Neural cell (in vitro differentiated cells): ENCODE measurements around the gene SUSD3. TPM values are rescaled to one million over a fixed set of nuclear protein-coding genes. Genes with fewer than 3 reads are reported as not detected.

Experiments used
- H2AFZ ChIP-seq: fragments of 200-600, 300-800 bp; sonication (generic), shearing (Covaris generic); 2 replicates; pipeline ENCODE4 v1.6.0; 2014; ENCODE audit warnings: low read depth, mild to moderate bottlenecking, antibody characterized with exemption, low read length, moderate library complexity
- H3F3A ChIP-seq: fragments of 200-600 bp; shearing (Covaris generic); 2 replicates; pipeline ENCODE4 v1.6.1; 2016; ENCODE audit warnings: mild to moderate bottlenecking, moderate library complexity, mixed read lengths, antibody characterized with exemption, low read length; ENCODE audit not compliant: insufficient read depth, poor library complexity, severe bottlenecking
- H3K27ac ChIP-seq: fragments of 200-600, 300-800 bp; sonication (generic), shearing (Covaris generic); 2 replicates; pipeline ENCODE4 v1.5.1; 2014; ENCODE audit warnings: mild to moderate bottlenecking, low read length, moderate library complexity
- H3K27me3 ChIP-seq: fragments of 300-800, 200-600 bp; sonication (generic), shearing (Covaris generic); 2 replicates; pipeline ENCODE4 v1.6.0; 2014; ENCODE audit warnings: mild to moderate bottlenecking, low read depth, low read length, moderate library complexity; ENCODE audit not compliant: insufficient read depth
- H3K36me3 ChIP-seq: fragments of 300-800, 200-600 bp; sonication (generic), shearing (Covaris generic); 2 replicates; pipeline ENCODE4 v1.5.1; 2014; ENCODE audit warnings: mild to moderate bottlenecking, antibody characterized with exemption, low read length, moderate library complexity; ENCODE audit not compliant: insufficient read depth
- H3K4me2 ChIP-seq: fragments of 300-800, 200-600 bp; sonication (generic), shearing (Covaris generic); 2 replicates; pipeline ENCODE4 v1.6.0; 2014; ENCODE audit warnings: mild to moderate bottlenecking, low read length
- H3K4me3 ChIP-seq: fragments of 300-800, 200-600 bp; sonication (generic), shearing (Covaris generic); 2 replicates; pipeline ENCODE4 v1.5.1; 2014; ENCODE audit warnings: mild to moderate bottlenecking, low read length, moderate library complexity
- H3K79me2 ChIP-seq: fragments of 200-600 bp; shearing (Covaris generic); replicated peaks from 2 replicates; pipeline ENCODE4 v1.6.0; 2014; ENCODE audit warnings: mild to moderate bottlenecking, low read length, moderate library complexity; ENCODE audit not compliant: insufficient read depth
- H3K9ac ChIP-seq: fragments of 300-800, 200-600 bp; sonication (generic), shearing (Covaris generic); 2 replicates; pipeline ENCODE4 v1.6.1; 2016; ENCODE audit warnings: mild to moderate bottlenecking, low read length, mixed read lengths
- H3K9me2 ChIP-seq: fragments of 200-600 bp; shearing (Covaris generic); 2 replicates; pipeline ENCODE4 v1.6.1; 2016; ENCODE audit warnings: mild to moderate bottlenecking, low read length, mixed read lengths; ENCODE audit not compliant: insufficient read depth
- H3K9me3 ChIP-seq: fragments of 200-600, 300-800 bp; sonication (generic), shearing (Covaris generic); 2 replicates; pipeline ENCODE4 v1.6.1; 2016; ENCODE audit warnings: mild to moderate bottlenecking, mixed run types, low read length, moderate library complexity, mixed read lengths
- H4K20me1 ChIP-seq: fragments of 200-600 bp; shearing (Covaris generic); 2 replicates; pipeline ENCODE4 v1.6.1; 2016; ENCODE audit warnings: mild to moderate bottlenecking, mixed run types; ENCODE audit not compliant: insufficient read depth
- EP300 ChIP-seq: fragments of 450-650 bp; conservative IDR thresholded peaks from 2 replicates; pipeline ENCODE4 v1.6.1; 2014; ENCODE audit warnings: antibody characterized with exemption, mild to moderate bottlenecking, moderate library complexity; ENCODE audit not compliant: poor library complexity, severe bottlenecking
- EZH2 ChIP-seq: fragments of 200-600, 300-800 bp; shearing (Covaris generic), sonication (generic); IDR thresholded peaks from 2 replicates; pipeline ENCODE4 v1.6.1; 2014; ENCODE audit warnings: antibody characterized with exemption, low read length, borderline replicate concordance, mild to moderate bottlenecking; ENCODE audit not compliant: insufficient read depth, poor library complexity, severe bottlenecking
- MXI1 ChIP-seq: fragments of 450-650 bp; conservative IDR thresholded peaks from 2 replicates; pipeline ENCODE4 v1.6.1; 2014; ENCODE audit warnings: antibody characterized with exemption, mild to moderate bottlenecking; ENCODE audit not compliant: poor library complexity, severe bottlenecking
- POLR2AphosphoS5 ChIP-seq: IDR thresholded peaks from 2 replicates; pipeline ENCODE4 v1.6.1; 2012
- RAD21 ChIP-seq: fragments of 450-650 bp; conservative IDR thresholded peaks from 2 replicates; pipeline ENCODE4 v1.6.1; 2014; ENCODE audit warnings: antibody characterized with exemption, mild to moderate bottlenecking, moderate library complexity
- SMC3 ChIP-seq: fragments of 450-650 bp; conservative IDR thresholded peaks from 2 replicates; pipeline ENCODE4 v1.6.1; 2014; ENCODE audit warnings: antibody characterized with exemption, mild to moderate bottlenecking, moderate library complexity; ENCODE audit not compliant: poor library complexity
- TAF1 ChIP-seq: IDR thresholded peaks from 2 replicates; pipeline ENCODE4 v1.6.1; 2012; ENCODE audit warnings: low read depth
- polyA plus RNA-seq: library from polyadenylated mRNA; depleted of rRNA; stranded (reverse); fragments of >200 nt; gene quantifications from 2 replicates; pipeline ENCODE4 v1.2.3, GENCODE V29; 2014
- TF ChIP-seq, protein P1 (sequence below): fragments of 450-650 bp; IDR thresholded peaks from 2 replicates; pipeline ENCODE4 v1.5.1; 2014; ENCODE audit warnings: antibody characterized with exemption, mild to moderate bottlenecking, moderate library complexity; ENCODE audit not compliant: poor library complexity, severe bottlenecking
- TF ChIP-seq, protein P2 (sequence below): IDR thresholded peaks from 2 replicates; pipeline ENCODE4 v1.6.1; 2012; ENCODE audit warnings: borderline replicate concordance

Gene SUSD3
- polyA plus RNA-seq, 1 donor from 2014 or later = not detected

DNA sequence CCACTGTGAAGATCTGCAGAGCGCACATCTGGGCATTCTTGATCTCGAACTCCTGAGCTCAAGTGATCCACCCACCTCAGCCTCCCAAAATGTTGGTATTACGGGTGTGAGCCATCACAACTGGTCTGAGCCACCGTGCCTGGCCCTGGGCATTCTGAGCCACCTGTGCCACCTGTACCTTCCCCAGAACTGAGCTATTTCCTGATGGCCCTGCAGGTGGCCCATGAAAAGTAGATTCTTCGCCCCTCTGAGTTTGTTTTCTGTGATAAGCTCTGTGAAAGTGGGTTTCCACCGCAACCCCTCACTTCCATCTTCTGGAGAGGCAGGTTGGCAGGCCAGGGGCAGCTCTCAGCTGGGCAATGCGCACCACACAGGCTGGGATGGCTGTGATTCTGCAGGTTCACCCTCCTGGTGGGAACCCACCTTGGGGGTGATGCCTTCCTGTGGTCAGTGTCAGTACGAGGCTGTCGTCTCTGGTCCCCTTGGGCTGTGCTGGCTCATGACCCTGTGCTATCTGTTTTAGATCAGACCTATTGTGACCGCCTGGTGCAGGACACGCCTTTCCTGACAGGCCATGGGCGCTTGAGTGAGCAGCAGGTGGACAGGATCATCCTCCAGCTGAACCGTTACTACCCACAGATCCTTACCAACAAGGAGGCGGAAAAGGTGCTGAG, 48.8 kb downstream of the SUSD3 start:
- H3K9me3 ChIP-seq = no peaks in the 10 kb centered on the region
- TF ChIP-seq, protein P1, sequence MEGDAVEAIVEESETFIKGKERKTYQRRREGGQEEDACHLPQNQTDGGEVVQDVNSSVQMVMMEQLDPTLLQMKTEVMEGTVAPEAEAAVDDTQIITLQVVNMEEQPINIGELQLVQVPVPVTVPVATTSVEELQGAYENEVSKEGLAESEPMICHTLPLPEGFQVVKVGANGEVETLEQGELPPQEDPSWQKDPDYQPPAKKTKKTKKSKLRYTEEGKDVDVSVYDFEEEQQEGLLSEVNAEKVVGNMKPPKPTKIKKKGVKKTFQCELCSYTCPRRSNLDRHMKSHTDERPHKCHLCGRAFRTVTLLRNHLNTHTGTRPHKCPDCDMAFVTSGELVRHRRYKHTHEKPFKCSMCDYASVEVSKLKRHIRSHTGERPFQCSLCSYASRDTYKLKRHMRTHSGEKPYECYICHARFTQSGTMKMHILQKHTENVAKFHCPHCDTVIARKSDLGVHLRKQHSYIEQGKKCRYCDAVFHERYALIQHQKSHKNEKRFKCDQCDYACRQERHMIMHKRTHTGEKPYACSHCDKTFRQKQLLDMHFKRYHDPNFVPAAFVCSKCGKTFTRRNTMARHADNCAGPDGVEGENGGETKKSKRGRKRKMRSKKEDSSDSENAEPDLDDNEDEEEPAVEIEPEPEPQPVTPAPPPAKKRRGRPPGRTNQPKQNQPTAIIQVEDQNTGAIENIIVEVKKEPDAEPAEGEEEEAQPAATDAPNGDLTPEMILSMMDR = no peak
- TF ChIP-seq SMC3 (no peak), EZH2 (no peak), EP300 (no peak), TAF1 (no peak), RAD21 (no peak), MXI1 (no peak), POLR2AphosphoS5 (no peak)
- TF ChIP-seq, protein P2, sequence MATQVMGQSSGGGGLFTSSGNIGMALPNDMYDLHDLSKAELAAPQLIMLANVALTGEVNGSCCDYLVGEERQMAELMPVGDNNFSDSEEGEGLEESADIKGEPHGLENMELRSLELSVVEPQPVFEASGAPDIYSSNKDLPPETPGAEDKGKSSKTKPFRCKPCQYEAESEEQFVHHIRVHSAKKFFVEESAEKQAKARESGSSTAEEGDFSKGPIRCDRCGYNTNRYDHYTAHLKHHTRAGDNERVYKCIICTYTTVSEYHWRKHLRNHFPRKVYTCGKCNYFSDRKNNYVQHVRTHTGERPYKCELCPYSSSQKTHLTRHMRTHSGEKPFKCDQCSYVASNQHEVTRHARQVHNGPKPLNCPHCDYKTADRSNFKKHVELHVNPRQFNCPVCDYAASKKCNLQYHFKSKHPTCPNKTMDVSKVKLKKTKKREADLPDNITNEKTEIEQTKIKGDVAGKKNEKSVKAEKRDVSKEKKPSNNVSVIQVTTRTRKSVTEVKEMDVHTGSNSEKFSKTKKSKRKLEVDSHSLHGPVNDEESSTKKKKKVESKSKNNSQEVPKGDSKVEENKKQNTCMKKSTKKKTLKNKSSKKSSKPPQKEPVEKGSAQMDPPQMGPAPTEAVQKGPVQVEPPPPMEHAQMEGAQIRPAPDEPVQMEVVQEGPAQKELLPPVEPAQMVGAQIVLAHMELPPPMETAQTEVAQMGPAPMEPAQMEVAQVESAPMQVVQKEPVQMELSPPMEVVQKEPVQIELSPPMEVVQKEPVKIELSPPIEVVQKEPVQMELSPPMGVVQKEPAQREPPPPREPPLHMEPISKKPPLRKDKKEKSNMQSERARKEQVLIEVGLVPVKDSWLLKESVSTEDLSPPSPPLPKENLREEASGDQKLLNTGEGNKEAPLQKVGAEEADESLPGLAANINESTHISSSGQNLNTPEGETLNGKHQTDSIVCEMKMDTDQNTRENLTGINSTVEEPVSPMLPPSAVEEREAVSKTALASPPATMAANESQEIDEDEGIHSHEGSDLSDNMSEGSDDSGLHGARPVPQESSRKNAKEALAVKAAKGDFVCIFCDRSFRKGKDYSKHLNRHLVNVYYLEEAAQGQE = no peak

DNA sequence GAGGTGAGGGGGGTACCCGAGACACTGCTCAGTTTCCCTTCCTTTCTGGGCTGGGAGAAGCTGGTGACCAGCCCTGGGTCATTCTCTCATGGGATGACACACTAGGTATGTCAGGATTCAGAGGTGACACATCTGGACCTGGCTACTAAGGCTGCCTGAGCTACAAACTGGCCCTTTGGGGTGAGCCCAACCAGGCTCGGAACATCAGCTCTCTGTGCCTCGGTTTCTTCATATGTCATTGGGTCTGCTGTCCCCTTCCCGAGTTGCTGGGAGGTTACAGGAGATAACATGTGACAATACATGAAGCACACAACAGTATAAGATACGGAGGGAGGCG, 49.3 kb downstream of the SUSD3 start:
- Histone ChIP-seq H3K27me3 (no peaks in the 10 kb centered on the region), H3K4me2 (no peak overlapping the region), H3K9me3 (no peaks in the 10 kb centered on the region), H3K9me2 (no peaks in the 10 kb centered on the region), H4K20me1 (no peaks in the 10 kb centered on the region), H3K79me2 (no peaks in the 10 kb centered on the region), H3F3A (no peaks in the 10 kb centered on the region), H2AFZ (no peak overlapping the region), H3K27ac (no peak overlapping the region), H3K4me3 (no peak overlapping the region), H3K9ac (no peak overlapping the region), H3K36me3 (no peaks in the 10 kb centered on the region)
- TF ChIP-seq, protein P2 = no peak
- TF ChIP-seq POLR2AphosphoS5 (no peak), EP300 (no peak), TAF1 (no peak), EZH2 (no peak), RAD21 (no peak)

More for the DNA sequence above, 48.8 kb downstream of the SUSD3 start:
- H3K9ac ChIP-seq = no peak overlapping the region
- no peak overlapping the region for H3K4me2 ChIP-seq
- no peaks in the 10 kb centered on the region for H3F3A ChIP-seq
- H3K27ac ChIP-seq = no peak overlapping the region
- no peaks in the 10 kb centered on the region for H3K9me2 ChIP-seq
- H3K79me2 ChIP-seq = no peaks in the 10 kb centered on the region
- no peaks in the 10 kb centered on the region for H3K36me3 ChIP-seq
- H3K27me3 ChIP-seq = no peaks in the 10 kb centered on the region
- no peak overlapping the region for H3K4me3 ChIP-seq
- no peaks in the 10 kb centered on the region for H4K20me1 ChIP-seq
- no peak overlapping the region for H2AFZ ChIP-seq
